Stimulated activated CD4-positive, alpha-beta T cell treated with anti-CD3 and anti-CD28 coated beads, Interleukin-4, amount 100 ng/mL, for 4 hours (primary cell): ENCODE measurements around the gene DGKB.

Experiments used
- DNase-seq, 2 experiments: peaks; one replicate each; pipeline ENCODE4 v3.0.0-alpha.2; 2020

The DGKB gene

DNA sequence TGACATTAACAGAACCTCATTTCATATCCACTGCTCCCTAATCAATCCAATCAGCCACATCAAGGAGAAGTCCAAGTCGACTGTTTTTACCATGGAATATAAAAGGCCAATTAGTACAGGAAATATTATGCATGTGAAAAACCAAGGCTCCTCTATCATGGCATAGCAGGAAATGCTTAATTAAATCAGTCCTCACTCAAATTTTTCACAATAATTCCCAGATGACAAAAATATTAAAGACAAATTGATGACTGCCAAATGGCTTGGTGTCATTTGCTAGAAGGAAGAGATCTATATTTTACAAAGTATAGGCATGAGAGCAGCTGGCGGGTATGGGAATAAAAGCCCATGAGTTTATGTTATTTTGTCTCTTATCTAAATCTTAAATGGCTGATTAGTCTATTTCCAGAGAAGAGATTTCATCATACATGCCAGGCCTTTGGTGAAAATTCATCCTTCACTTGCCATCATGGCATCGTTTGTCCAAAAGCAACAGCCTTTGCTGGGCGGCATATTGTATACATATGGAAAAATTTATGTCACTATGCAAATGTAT lies 219.6 kb downstream of the DGKB start:
- no peak for DNase-seq

DNA sequence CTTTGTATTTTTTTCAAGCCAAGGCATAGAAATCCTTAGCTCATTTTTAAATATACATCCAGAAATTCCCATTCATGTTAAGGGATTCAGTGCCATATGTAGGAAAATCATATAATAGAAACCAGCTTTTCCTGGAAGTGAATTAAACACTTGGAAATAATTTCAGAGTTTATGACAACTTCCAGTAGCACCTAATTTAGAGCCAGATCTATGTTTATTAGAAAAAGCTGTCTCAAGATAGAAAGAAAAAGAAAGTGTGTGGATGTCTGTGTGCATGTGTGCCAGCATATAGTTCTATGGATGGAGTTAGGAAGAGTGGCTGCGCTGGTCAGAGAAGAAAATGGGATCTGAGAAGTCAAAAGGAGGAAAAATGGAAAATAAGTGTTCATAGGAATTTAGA lies 225.7 kb downstream of the DGKB start:
- no peak for DNase-seq

DNA sequence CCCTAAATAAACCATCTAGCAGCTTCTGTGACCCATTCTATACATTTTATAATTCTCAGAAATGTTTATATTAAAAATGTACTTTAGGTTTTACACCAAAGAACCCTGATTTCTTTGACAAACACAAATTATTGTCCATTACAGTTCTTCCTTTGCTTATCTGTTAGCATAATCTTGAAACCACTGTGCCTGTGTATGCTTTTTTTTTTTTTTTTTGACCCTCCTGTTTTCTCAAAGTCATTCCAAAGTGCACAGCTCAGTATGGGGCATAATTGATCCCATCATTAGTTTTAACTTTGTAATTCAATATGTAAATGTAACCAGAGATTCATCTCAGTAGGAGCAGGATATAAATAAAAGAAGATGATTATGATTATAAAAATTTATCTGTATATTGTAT lies 229.3 kb downstream of the DGKB start:
- no peak for DNase-seq

DNA sequence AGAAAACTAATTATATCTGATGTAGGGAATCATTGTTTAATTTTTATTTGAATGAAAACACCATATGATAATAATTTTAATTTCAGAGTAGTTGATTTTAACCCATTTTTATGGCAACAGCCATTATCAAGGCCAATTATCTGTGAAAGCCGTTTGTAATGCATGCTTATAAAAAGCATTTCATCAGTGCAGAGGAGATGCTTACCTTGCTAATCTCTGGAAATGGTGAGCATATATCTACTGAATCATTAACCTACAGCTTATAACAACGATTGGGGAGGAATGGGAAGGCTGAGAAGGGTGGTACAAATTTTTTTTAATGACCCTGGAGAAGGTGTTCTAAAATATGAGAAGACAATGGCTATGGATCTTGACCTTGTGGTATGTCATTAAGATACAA lies 235.6 kb downstream of the DGKB start:
- no peak for DNase-seq

DNA sequence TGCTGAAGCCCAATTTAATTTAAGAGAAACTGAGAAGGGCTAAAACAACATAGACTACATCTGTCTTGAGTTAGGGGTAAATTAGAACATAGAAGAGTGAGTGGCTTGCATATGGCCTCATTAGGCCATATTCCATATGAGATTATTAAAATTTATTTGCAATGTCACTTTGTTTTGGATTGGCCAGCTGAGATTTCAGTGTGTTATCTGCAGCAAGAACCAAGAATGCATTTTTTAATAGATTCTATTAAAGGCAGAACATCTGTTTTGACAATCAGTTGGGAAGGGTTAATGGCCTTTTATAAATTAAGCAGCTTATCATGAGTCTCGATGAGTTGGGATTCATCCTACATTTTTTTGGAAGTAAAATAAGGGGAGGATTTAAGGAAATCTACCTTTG lies 236.2 kb downstream of the DGKB start:
- DNase-seq: no peak

DNA sequence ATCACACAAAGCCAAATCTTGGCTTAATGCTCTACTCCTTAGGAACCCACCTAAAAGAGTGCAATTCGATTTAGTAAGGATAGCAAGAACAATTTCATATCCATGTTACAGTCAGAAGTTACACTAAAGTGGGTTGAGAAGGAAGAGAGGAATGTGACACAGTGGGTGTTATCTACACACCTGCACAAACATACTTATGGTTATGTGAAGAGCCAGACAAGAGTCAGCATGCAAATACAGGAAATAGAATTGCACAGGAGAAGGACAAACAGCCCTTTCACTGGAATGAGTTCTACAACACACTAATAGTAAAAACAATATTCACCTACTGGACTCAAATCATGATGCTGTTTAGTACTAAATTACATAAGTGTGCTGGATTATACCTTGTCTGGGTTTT lies 262.8 kb downstream of the DGKB start:
- no peak for DNase-seq

DNA sequence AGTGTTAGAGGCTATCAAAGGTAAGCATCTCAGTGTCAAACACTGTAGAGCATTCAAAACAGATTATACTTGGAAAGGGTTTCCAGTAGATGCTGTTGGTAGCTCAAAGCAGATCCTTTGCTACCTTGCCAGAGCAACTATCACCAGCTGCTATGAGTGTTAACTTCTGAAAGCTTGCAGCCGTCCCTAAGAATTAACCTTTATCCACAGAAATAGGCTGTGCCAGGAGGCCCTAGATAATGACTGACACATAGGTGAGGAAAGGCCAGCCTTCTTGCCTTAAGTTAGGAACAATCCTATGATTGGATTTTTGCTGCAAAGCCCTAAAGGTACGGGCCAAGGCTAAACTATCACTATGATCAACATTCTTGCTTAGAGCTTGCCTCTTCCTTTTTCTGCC lies 263.2 kb downstream of the DGKB start:
- DNase-seq: no peak

DNA sequence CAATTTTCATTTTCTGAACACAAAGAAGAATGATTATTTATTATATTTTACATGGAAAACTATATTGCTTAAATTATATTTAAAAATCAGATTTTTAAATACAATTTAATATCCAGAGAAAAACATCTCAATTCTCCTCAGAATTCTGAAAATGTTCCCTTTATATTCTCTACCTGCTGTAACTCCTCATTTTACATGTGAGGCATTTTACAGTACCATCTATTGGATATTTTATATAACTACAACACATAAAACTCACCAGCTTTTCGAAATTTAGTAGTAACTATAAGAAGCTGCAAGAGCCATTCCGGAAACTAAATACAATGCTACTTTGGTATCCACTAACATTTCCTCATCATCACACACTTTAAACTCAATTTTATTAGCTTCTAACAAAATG lies 264.6 kb downstream of the DGKB start:
- no peak for DNase-seq

DNA sequence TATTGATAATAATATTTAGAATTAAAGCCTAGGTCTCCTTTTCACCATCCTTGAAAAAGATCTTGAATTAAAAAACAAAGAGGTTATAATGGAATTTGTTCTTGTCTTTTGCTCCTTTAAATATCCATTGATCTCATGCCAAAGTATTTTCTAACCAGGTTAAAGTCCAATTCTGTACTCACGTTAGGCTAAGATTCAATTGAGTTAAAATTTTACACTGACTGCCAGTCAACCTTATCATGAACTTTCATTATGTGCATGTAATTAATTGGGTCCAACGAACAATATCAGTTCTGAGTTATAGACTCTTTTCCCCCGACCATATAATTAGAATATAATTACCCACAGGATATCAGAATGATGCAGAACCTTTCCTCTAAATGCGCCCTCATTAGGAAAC lies 266.6 kb downstream of the DGKB start:
- no peak for DNase-seq

DNA sequence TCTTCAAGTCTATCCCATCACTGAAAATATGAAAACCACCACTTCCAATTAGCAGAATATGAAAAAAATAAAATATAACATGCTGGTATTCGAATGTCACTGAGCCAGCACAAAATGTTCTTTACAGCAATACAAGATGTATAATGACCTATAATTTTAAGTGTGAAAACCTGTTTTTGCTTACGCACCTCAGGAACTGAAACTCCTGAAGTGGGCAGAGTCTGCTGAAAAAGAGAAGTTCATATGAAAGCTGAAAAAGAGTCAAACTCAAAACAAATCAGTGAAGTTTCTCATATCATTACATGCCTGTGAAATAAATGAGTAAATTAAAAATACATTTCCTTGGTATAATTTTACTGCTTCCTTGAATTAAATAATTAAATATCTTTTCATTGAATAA lies 272.5 kb downstream of the DGKB start:
- no peak for DNase-seq

DNA sequence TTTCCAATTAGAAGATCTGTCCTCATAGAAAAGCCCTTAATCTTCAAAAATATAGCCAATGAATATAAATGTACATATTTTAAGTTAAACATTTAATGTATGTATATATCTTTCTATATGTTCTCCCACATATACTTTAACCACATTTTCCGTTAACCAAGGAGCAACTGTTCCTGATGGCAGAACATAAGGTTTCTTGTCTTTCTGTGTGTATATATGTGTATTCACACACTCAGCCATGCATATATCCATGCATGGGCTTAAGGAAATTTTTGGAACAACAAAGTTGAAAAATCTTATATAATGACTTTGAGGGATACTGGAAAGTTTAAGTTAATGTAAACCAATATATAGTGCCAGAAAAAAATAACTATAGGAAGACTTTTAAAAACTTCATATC lies 274.0 kb downstream of the DGKB start:
- no peak for DNase-seq

DNA sequence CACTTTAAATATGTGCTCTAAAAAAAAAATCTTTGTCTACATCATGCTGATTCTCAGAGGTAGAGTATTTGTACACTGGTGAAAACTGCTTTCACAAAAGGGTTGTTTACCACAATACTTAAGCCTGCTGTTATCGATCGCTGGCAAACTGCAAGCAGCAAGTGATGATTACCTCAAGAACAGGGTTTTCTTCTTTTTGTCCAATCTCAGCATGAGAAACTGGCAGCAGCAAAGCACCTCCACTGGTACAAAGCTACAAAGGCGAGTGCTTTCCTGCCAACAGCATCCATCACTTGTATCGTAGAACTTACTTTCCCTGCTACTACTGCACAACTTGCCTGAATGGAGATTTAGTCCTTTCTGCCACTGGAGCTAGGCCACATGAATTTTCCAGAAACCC lies 276.5 kb downstream of the DGKB start:
- DNase-seq: no peak

DNA sequence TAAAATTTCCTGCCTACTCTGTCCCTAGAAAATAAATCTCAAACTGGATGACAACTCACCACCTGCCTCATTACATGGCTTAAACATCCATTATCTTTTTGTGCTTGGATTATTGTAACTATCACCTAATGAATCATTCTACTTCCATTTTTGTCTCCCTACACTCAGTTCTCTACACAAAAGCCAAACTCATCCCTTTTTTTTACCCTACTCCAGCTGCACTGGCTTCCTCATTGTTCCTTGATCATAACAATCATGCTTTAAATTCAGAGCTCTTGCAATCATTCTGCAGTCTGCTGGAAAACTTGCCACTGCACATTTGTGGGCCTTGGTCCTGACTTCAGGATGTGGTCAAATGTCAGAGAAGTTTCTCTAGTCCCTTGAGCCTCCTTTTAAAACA lies 280.0 kb downstream of the DGKB start:
- no peak for DNase-seq

DNA sequence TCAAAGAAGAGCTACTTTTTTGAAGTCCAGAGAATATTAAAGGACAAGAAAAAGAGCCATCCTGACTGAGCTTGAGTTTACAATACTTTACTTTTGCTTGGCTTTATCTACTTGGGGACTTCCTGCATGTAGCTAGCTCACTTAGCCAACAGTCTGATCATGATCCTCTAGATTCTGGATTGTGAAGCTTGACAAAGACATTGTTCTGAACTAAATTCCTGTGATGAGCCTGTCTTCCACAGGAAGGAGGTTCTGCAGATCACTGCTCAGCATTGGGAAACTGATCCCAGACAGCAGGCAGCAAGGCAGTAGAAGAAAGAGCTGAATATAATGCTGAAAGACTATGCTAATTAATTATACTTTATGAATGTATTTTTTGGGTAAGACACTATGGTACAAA lies 296.4 kb downstream of the DGKB start:
- DNase-seq: no peak

DNA sequence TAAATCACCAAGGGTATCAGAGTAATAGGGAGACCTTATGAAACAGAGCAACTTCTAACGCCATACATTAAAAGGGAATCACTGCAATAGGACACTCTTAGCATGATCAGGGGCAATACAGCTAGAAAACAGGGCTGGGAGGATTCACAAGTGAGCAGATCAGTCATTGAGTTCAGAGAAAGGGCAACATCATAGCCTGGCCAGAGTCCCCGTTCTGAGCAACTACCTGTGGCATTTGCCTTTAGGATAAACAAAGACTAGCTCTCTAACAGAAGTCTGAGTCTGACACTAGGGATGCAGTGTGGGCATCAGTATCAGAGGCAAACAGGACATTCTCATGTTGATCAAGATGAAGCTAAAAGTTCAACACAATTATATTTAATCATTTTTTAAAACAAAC lies 297.9 kb downstream of the DGKB start:
- no peak for DNase-seq

DNA sequence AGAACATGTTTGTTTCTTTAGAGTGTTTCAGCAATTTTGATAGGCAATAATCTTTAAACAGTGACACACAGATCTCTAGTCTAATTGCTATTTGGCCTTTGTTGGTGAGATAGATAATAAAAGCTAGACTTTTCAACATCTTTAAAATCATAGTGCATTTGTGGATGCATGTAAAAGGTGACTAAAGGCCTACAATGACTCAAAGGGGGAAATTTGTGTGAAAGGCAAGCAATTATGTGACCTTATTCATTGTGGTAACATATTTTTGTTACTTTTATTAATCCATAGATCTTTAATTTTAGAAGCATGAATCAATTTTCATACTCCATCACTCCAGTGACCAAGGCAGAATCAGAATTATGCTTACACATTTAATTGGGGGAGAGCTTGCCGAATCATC lies 299.7 kb downstream of the DGKB start:
- no peak for DNase-seq

DNA sequence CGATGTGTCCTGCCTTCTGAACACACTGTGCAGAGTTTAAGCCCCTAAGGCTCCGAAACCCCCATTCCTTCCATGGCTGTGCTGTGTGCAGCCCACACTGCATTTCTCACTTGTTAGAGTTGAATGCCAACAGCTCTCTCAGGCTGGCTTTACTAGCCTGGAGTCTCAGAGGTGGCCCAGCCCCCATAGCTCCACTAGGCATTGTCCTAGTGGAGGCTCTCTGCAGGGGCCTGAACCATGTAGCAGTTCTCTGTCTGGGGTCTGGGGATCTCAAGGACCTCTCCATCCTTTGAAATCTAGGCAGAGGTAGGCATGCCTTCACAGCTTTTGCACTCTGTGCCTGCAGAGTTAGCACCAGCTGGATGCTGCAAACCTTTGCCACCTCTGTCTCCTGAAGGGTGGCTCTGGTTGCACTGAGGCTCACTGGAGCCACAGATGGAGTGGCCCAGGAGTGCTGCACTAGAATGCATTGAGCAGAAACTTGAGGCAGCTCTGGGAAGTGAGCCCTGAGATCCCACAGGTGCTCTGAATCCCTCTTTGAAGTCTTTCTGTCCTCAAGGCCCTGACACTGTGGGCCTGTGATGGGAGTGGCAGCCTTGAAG lies 301.7 kb downstream of the DGKB start:
- no peak for DNase-seq

DNA sequence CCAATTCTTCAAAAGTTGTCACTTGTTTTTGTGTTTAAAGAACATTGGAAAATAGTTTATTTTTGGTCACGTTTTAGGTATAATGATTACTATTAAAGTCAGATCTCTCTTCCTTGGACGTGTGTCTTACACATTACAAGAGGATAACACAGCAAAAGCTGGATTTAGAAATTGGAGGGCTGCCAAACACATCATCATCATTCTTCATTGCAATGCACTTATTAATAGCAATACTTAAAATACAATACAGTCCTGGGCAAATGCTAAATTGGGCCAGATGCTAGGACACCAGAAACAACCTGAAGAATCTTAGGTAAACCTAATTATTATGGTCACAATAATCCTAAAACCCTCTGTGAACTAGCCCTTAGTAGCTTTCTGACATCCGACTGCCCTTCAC lies 303.6 kb downstream of the DGKB start:
- no peak for DNase-seq

DNA sequence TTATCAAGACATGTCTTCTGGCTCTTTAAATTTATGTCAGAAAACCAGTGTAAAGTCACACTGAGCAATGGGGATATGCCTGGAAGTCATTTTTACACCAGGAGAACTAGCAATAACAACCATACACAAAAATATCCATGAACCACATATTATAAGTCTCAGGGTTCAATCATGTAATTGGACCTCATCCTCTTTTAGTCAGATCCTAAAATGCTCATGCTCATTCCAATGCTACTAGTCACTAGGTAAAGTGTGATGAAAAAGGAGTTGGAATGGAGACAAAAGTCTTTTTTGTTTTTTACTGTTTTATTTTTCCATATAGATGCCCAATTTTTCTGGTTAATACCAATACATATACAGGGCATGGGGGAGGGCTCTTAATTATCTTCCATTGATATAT lies 306.1 kb downstream of the DGKB start:
- DNase-seq: no peak

DNA sequence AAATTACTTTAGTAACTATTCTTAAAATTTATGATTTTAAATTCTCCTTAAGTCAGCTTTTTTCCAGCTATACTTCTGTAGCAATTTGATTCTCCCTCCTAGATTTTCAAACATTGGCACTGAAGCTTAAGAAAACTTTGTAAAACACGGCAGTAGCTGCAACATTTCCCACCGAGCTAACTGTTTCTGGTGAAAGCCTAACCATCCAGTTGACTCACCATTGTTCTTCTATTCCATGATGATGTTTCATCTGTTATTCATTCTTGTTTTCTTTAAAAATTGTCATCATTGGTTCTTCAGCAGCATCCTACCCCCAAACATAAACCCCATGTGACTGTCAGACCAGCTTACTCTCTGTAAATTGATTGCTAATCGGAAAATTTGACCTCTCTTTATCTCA lies 312.3 kb downstream of the DGKB start:
- no peak for DNase-seq

DNA sequence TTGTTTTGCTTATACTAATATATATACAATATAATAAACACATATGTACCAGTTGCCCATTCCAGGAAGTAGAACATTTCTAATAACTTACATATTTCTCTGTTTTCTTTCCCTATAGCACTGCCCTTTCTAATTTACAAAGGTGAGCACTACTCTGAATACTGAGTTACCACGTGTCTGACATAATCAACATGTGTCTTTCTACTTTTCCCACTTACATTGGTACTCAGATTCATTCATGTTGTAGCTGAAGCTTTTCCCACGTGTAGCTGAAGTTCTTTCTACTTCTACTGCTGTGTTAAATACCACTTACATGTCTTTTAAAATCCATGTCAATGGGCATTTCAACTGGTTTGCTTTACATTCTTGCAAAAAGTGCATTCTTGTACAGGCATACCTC lies 317.3 kb downstream of the DGKB start:
- DNase-seq: no peak

DNA sequence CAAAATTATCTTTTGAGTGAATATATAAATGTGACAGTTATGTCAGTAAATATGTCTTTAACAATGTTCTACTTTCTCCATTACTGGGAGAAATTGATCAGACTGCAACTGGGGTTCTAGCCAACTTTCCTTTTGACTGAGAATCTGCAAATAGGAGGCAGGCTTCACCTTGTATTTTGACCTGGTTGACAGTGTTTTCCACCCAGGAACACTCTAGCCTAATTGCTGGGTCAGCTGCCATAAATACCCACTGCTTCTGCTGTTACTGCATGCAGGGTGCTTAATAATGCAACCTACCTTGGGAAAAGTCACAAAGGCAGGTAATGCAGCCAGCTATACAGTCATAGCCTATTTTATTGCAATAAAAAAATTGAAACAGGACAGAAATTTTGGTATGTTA lies 319.0 kb downstream of the DGKB start:
- DNase-seq: no peak

DNA sequence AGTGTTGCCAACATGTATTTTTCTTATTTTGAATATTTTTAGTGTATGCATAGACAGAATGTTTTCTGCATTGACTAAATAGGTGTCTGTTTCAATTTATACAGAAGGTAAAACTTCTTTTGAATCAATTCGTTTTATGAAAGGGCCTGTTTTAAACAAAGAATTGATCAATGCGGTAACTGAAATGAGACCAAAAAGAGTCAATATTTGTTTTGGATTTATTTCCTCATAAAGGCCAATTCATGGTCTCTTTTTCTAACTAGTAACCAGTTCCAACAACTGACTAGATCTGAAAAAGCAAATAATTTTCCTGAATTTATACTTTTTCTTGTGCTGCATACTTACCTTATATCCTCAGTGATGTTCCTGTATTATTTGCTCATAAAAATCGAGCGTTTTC lies 320.5 kb downstream of the DGKB start:
- DNase-seq: no peak

DNA sequence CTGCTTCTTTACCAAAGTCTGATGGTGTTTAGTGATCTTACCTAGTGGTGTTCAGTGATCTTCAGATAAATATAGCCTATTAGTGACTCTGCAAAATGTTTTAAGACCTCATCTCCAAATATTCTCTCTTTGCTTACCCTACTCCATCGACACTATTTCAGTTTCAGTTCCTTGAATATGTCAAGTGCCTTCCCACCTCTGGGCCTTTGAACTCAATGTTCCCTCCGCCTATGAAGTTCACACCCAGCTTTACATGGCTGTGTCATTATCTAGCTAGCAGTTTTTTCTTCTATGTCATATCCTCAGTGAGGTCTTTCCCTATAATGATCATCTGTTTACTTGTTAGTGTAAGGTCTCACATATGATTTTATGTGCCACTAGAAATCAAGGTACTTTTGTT lies 322.6 kb downstream of the DGKB start:
- DNase-seq: no peak

DNA sequence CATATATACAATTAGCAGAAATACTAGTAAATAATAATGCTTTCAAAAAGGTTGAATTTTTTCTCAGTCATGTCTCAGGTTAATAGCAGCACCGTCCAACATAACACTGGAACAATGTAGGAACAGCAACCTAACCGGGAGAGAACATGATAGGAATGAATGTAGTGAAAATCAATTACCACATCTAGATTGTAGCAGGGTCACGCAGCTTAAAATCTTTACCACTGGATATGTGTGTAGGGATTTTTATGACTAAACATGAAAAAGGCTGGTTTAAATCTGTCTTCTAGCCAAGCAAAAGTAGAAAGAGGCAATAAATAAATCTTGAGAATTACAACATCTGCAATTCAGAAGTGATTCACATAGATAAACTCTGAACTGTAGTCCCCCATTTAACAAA lies 326.0 kb downstream of the DGKB start:
- DNase-seq: no peak
